Stimulated activated CD8-positive, alpha-beta memory T cell treated with anti-CD3 and anti-CD28 coated beads, Interleukin-12 subunit alpha, Interleukin-12 subunit beta, amount 100 ng/mL, for 24 hours (primary cell): ENCODE measurements around the gene WDSUB1.

ENCODE experiments used
- DNase-seq: peaks from one replicate; pipeline ENCODE4 v3.0.0-alpha.2; 2020; ENCODE audit errors: extremely low read depth

WDSUB1 gene

GRCh38 chr2:159224061-159224813 lies 62.3 kb downstream of the WDSUB1 start:
- DNase-seq = no peak

- no peak for DNase-seq
Measured at GRCh38 chr2:159219394-159219998, 67.0 kb downstream of the WDSUB1 start.

GRCh38 chr2:159218389-159218788 lies 68.1 kb downstream of the WDSUB1 start:
- DNase-seq = no peak

- no peak for DNase-seq
Measured at GRCh38 chr2:159217676-159218075, 68.8 kb downstream of the WDSUB1 start.

- DNase-seq = no peak
Measured at GRCh38 chr2:159215116-159215515, 71.4 kb downstream of the WDSUB1 start.

GRCh38 chr2:159214325-159214865 lies 72.1 kb downstream of the WDSUB1 start:
- DNase-seq = no peak

GRCh38 chr2:159213296-159213695 lies 73.2 kb downstream of the WDSUB1 start:
- no peak for DNase-seq

GRCh38 chr2:159211447-159212396 lies 74.8 kb downstream of the WDSUB1 start:
- no peak for DNase-seq

GRCh38 chr2:159209341-159210306 lies 76.9 kb downstream of the WDSUB1 start:
- DNase-seq = no peak

GRCh38 chr2:159208438-159208837 lies 78.1 kb downstream of the WDSUB1 start:
- no peak for DNase-seq

DNA sequence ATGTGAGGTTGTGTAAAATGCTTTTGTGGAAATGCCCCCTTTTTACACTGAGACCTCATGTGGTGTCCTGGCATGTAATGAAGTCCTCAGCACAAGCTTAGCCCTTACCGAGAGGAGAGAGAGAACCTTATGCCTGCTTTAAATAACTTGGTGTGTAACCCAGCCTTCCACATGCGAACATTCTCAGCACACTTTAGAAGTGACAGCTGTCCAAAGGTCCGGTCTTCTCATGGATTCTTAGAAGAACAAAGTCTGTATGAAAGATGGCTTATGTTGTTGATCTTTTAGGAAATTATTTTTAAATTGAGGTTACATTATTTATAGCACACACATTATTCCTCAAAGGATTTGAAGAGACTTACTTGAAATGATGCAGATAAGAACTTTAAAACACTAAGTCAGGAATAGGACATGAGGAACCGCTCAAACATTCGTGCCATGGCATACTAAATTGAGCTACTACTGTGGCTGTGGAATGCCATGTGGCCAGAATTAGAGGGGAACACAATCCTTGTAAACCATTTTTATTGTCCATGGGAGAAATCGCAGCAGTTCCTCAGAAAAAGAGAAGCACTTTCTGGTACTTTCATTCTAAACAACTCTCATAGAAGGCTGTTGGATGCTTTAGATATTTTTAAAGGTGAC lies 79.6 kb downstream of the WDSUB1 start:
- DNase-seq = no peak

DNA sequence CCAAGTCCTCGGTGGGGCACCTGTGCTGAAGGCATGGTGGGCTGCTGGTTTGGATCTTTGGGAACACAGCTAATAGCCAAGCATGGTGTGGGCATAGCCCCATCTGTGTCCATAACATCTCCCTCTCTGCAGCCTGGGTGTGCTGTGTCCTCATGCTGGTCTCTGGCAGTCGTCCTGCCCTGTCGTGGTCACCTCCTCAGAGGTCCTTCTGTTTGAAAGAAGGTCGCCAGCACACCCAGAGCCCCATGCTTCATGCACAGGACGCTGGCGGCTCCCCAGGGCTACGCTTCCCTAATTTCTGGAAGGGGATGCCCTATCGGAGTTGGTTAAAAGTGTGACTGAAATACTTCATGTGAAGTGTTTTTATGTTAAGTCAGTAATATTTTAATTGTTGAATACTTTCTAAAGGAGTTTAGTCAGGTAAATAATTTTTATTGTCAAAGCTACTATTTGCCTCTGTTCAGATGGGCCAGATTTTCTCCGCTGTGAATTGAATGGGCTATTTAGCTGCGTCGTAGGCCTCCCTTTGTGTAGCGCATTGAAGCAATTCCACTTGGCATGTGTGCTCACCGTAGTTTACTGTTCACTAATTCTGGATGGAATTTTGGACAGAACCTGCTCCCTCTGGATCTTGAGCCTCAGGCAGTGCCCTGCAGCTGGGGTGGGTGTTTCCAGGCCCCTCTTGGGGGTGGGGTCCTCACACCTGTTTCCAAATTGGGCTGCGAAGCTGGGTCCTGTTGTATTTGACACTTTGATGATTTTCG lies 81.9 kb downstream of the WDSUB1 start:
- no peak for DNase-seq

DNA sequence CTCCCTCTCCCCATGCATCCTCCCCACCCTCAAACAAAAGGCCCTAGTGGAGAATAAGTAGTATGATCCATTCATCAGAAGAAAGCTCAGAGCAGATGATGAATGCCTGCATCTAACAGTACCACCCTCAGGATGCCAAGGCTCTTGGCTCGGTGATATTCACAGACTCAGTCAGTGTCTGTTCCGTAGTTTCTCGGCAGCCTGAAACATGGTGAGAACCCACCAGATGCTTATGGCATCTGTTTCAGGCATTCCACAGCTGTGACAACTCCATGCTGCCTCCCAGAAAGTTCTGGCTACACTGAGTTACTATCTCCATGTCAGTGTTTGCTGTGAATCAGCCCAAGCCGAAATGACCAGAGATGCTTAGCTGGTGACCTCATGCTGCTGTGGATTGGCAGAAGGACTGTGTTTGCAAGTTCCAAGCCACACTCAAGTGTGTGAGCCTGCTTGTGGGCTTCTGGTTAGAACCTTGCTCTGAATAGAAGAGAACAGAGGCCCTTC lies 83.9 kb downstream of the WDSUB1 start:
- DNase-seq = no peak

- no peak for DNase-seq
Measured at GRCh38 chr2:159201360-159202063, 85.0 kb downstream of the WDSUB1 start.

GRCh38 chr2:159200498-159200897 lies 86.0 kb downstream of the WDSUB1 start:
- DNase-seq = no peak

DNA sequence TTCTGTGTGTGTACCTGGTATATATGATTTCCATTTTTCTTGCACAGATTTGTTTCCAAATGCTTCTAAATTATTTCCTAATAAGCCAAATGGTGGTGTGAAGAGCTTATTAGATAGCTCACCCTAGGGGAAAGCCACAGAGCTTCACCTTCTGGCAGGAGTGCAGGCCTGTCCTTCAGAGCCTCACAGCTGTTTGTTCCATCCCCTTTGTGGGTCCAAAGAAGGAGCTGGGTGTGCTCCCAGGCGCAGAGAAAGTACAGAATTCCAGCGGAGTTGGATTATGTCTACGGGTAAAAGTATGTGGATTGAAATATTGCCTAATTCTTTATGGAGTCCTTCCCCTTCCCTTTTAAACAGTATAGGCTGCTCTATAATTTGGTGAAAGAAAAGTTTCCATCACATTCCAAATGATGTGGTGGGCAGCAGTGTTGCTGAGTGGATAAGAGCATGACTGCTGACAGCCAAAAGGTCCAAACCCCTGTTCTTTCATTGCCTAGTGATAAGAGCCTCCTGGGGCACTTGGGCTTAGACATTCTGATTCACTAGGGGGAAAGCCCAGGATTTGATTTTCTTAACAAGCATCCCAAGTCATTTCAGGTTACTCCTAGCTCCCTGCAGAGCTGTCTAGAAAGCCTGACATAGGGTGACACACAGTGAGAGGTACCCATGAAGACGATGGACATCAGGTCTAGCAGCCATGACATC lies 86.6 kb downstream of the WDSUB1 start:
- DNase-seq = no peak

GRCh38 chr2:159199236-159199635 lies 87.3 kb downstream of the WDSUB1 start:
- DNase-seq = no peak

GRCh38 chr2:159196393-159196925 lies 90.0 kb downstream of the WDSUB1 start:
- no peak for DNase-seq
